Stimulated activated effector memory CD8-positive, alpha-beta T cell treated with anti-CD3 and anti-CD28 coated beads, Interleukin-12 subunit alpha, Interleukin-12 subunit beta, amount 100 ng/mL, for 72 hours (primary cell): ENCODE results near the gene HNRNPD.
A peak's percentile ranks its signal among the peaks of the same experiment; 100 is the strongest.
"Not testable (repeated sequence)": the region's sequence is repeated elsewhere in the genome, so short reads cannot be mapped to it uniquely, and the experiment has no call there.

ENCODE experiments used
- ATAC-seq: fragments of 150-1000 bp; cut with Tn5 transposase; 2 replicates; pipeline ENCODE4 v1.10.0; 2021
- DNase-seq, 2 donors: peaks; one replicate each; pipeline ENCODE4 v3.0.0; 2021 to 2022; ENCODE audit warnings: low spot score in 2 of 2
- H3K27ac Mint-ChIP-seq: one replicate; pipeline ENCODE4 v1.8.0; 2022; ENCODE audit warnings: mild to moderate bottlenecking, mixed read lengths
- H3K36me3 Mint-ChIP-seq: one replicate; pipeline ENCODE4 v1.8.0; 2022; ENCODE audit warnings: mild to moderate bottlenecking, mixed read lengths
- H3K4me1 Mint-ChIP-seq: one replicate; pipeline ENCODE4 v1.8.0; 2022; ENCODE audit warnings: mixed read lengths
- H3K4me3 Mint-ChIP-seq: one replicate; pipeline ENCODE4 v1.8.0; 2022; ENCODE audit warnings: mild to moderate bottlenecking, mixed read lengths
- H3K9me3 Mint-ChIP-seq: one replicate; pipeline ENCODE4 v1.8.0; 2022; ENCODE audit warnings: mixed read lengths

The HNRNPD gene, protein sequence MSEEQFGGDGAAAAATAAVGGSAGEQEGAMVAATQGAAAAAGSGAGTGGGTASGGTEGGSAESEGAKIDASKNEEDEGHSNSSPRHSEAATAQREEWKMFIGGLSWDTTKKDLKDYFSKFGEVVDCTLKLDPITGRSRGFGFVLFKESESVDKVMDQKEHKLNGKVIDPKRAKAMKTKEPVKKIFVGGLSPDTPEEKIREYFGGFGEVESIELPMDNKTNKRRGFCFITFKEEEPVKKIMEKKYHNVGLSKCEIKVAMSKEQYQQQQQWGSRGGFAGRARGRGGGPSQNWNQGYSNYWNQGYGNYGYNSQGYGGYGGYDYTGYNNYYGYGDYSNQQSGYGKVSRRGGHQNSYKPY

GRCh38 chr4:82373816-82374625 lies at the start of gene HNRNPD:
Gene HNRNPD, minus strand, starts transcription at chr4:82373991. Its CDS starts 313 bp downstream, at chr4:82373678.
- Mint-ChIP-seq H3K4me1 (peaks cover 48% of the 10 kb centered on the region), H3K9me3 (no peaks in the 10 kb centered on the region), H3K36me3 (peaks cover 62% of the 10 kb centered on the region), H3K27ac (peak within 1 kb of the TSS; percentile 100), H3K4me3 (peak within 1 kb of the TSS; percentile 94)
- ATAC-seq (peak; percentile 95), DNase-seq (peak; percentile 77 to 96)

DNA sequence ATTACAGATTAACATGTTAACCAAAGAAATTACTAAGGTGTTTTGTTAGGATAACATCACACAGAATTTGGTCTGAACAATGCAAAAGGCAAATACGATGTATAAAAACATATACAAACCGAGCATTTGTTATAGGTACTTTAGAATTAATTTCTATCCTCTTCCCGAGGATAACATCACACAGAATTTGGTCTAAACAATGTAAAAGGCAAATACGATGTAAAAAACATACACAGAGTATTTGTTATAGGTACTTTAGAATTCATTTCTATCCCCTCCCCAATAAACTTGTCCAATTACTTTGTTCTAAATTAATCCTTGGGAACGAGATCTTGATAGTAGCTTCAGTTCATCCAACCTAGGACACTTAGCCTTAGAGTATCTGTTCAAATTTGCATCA lies 48.8 kb upstream of the HNRNPD start:
- Mint-ChIP-seq H3K36me3 (peaks cover 59% of the 10 kb centered on the region), H3K4me1 (peaks cover 40% of the 10 kb centered on the region), H3K27ac (no peak overlapping the region), H3K9me3 (no peaks in the 10 kb centered on the region), H3K4me3 (no peak overlapping the region)
- DNase-seq: no peak
- no peak for ATAC-seq

GRCh38 chr4:82421796-82422560 lies 48.2 kb upstream of the HNRNPD start:
- no peak for DNase-seq
- H3K9me3 Mint-ChIP-seq: no peaks in the 10 kb centered on the region
- no peak overlapping the region for H3K4me3 Mint-ChIP-seq
- no peak overlapping the region for H3K27ac Mint-ChIP-seq
- H3K4me1 Mint-ChIP-seq: peaks cover 33% of the 10 kb centered on the region
- H3K36me3 Mint-ChIP-seq: peaks cover 53% of the 10 kb centered on the region
- ATAC-seq: peak; percentile 24

DNA sequence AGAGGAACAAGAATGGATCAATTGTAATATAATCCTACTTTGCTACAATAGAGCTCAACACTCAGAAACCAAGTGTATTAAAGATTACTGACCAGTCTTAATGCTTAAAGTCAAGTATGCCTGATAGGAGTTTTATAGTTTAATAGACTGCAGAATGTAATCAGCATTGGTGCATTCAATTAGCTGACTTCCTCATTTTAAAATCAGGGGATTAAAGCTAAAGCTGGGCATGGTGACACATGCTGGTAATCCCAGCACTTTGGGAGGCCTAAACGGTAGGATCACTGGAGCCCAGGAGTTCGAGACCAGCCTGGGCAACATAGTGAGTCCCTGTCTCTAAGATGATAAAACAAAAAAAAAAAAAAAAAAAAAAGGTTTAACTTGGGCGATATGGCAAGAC lies 45.7 kb upstream of the HNRNPD start:
- no peak overlapping the region for H3K27ac Mint-ChIP-seq
- peaks cover 28% of the 10 kb centered on the region for H3K36me3 Mint-ChIP-seq
- no peaks in the 10 kb centered on the region for H3K9me3 Mint-ChIP-seq
- ATAC-seq (no peak), DNase-seq (no peak)
- H3K4me3 Mint-ChIP-seq: no peak overlapping the region
- H3K4me1 Mint-ChIP-seq: peaks cover 20% of the 10 kb centered on the region

GRCh38 chr4:82415922-82416365 lies 42.2 kb upstream of the HNRNPD start:
- no peaks in the 10 kb centered on the region for H3K9me3 Mint-ChIP-seq
- ATAC-seq (no peak), DNase-seq (no peak)
- no peaks in the 10 kb centered on the region for H3K36me3 Mint-ChIP-seq
- H3K4me1 Mint-ChIP-seq: peaks cover 6% of the 10 kb centered on the region
- H3K4me3 Mint-ChIP-seq: peak overlapping the region; percentile 32
- H3K27ac Mint-ChIP-seq: no peak overlapping the region

DNA sequence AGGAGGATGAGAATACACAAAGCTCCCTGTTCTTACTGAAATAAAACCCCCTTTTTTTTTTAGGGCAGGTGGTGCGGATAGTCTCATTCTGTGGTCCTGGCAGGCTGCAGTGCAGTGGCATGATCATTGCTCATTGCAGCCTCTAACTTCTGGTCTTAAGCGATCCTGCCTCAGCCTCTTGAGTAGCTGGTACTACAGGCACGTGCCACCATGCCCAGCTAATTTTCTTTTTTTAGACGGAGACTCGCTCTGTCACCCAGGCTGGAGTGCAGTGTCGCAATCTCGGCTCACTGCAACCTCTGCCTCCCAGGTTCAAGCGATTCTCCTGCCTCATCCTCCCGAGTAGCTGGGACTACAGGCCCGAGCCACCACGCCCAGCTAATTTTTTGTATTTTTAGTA lies 41.3 kb upstream of the HNRNPD start:
- not testable (repeated sequence) for H3K4me1 Mint-ChIP-seq, H3K36me3 Mint-ChIP-seq, H3K27ac Mint-ChIP-seq, H3K9me3 Mint-ChIP-seq, ATAC-seq, H3K4me3 Mint-ChIP-seq, DNase-seq

- Mint-ChIP-seq H3K4me1 (no peaks in the 10 kb centered on the region), H3K36me3 (no peaks in the 10 kb centered on the region), H3K27ac (no peak overlapping the region), H3K9me3 (no peaks in the 10 kb centered on the region), H3K4me3 (no peak overlapping the region)
- no peak for ATAC-seq
- no peak for DNase-seq
Measured at GRCh38 chr4:82403725-82404124, 29.9 kb upstream of the HNRNPD start.

DNA sequence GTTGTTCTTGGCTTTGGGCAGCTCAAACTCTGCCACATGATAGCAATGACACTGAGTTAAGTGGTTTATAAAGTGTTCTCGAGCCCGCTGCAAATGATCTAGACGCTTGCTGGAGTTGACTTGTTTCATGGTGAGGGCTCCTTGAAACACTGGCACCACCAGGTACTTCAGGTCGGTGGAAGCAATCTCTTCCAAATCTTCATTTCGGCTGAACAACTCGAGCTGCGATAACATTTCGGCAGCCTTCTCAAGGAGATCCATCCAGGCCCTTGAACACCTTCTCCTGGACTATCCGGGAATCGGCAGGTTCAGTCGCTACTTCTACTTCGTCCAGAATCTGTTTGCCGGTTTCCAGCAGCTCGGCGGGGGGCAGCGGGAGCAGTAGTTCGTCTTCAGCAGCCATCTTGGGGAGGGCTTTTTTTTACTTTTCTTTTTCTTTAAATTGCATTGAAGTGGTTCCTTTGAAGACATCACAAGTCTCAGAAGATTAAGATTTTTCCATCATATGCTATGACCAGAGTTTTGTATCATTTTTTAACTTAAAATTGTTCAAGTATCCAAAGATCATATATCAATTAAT lies 28.5 kb upstream of the HNRNPD start:
- no peak overlapping the region for H3K4me3 Mint-ChIP-seq
- ATAC-seq (no peak), DNase-seq (no peak)
- H3K27ac Mint-ChIP-seq: no peak overlapping the region
- H3K9me3 Mint-ChIP-seq: no peaks in the 10 kb centered on the region
- H3K36me3 Mint-ChIP-seq: no peaks in the 10 kb centered on the region
- no peaks in the 10 kb centered on the region for H3K4me1 Mint-ChIP-seq

DNA sequence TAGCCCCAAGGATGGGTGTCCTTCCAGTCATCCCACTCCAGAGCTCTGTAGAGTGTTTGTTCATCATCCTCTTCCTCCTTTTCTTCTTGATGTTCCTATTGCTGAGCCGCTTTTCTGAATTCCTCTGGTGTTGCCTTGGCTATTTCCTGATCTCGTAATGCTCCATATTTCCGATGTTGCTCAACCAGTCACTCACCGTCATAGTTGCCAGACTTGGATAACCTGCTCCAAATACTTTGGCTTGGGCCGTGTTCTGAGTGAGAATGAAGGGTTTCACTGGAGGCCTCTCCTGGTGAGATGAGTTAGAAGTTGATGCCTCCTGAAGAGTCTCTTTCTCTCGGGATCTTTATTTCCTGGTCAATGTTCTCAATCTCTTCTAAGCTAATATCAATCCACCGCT lies 27.8 kb upstream of the HNRNPD start:
- no peaks in the 10 kb centered on the region for H3K36me3 Mint-ChIP-seq
- no peaks in the 10 kb centered on the region for H3K9me3 Mint-ChIP-seq
- no peaks in the 10 kb centered on the region for H3K4me1 Mint-ChIP-seq
- ATAC-seq: no peak
- no peak overlapping the region for H3K4me3 Mint-ChIP-seq
- no peak overlapping the region for H3K27ac Mint-ChIP-seq
- no peak for DNase-seq

DNA sequence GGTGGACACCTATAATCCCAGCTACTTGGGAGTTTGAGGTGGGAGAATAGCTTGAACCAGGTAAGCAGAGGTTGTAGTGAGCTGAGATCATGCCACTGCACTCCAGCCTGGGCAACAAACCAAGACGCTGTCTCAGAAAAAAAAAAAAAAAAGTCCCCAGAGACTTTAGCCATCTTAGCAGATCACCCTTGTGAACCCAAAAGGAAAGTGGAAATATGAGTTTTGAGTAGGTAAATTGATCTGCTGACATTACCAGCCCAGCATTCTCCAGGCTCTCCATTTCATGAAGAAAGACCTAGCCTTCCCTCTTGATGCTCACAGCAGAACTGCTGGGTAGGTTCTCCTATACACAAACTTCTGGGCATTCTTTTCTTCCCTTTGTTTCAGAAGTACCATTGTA lies 24.5 kb upstream of the HNRNPD start:
- DNase-seq: no peak
- Mint-ChIP-seq H3K9me3 (no peaks in the 10 kb centered on the region), H3K4me3 (no peak overlapping the region), H3K36me3 (no peaks in the 10 kb centered on the region), H3K27ac (no peak overlapping the region), H3K4me1 (no peaks in the 10 kb centered on the region)
- ATAC-seq: no peak

DNA sequence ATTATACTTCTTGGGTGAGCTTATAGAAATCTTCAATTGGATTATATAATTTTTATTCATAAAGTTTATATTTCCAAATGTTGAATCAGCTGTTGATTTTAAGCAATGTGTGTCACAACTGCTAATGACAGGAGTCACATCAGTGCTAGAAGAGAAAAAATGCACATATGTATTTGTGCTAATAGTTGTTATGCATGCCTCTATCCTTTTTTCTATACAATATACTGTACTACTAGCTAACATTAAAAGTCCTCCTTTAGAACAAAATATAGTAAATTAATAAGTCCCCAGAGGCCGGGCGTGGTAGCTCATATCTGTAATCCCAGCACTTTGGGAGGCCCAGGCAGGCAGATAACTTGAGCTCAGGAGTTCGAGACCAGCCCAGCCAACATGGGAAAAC lies 23.7 kb upstream of the HNRNPD start:
- no peak overlapping the region for H3K4me3 Mint-ChIP-seq
- no peak for ATAC-seq
- H3K36me3 Mint-ChIP-seq: no peaks in the 10 kb centered on the region
- no peak overlapping the region for H3K27ac Mint-ChIP-seq
- no peak for DNase-seq
- no peaks in the 10 kb centered on the region for H3K4me1 Mint-ChIP-seq
- no peaks in the 10 kb centered on the region for H3K9me3 Mint-ChIP-seq

DNA sequence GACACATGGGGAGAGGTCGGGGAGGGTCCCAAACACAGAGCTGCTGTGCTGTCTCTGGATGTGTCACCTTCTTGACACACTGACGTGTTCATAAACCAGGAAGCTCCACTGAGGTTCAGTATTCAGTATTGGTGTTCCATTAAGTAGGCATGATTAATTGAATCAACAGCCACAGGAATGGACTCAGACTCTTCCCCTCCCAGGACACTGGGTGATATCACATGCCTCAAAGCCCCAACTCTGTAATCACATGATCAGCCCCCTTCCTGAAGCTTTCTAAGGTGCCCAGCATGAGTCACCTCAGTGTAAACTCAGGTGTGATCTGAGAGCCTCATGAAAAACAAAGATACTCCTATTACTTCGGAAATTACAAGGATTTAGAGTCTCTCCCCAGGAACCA lies 21.1 kb upstream of the HNRNPD start:
- no peaks in the 10 kb centered on the region for H3K9me3 Mint-ChIP-seq
- H3K4me1 Mint-ChIP-seq: no peaks in the 10 kb centered on the region
- ATAC-seq (no peak), DNase-seq (no peak)
- H3K36me3 Mint-ChIP-seq: no peaks in the 10 kb centered on the region
- H3K27ac Mint-ChIP-seq: no peak overlapping the region
- H3K4me3 Mint-ChIP-seq: no peak overlapping the region

- not testable (repeated sequence) for H3K9me3 Mint-ChIP-seq, ATAC-seq, H3K36me3 Mint-ChIP-seq, H3K4me1 Mint-ChIP-seq, H3K4me3 Mint-ChIP-seq, H3K27ac Mint-ChIP-seq, DNase-seq
Measured at GRCh38 chr4:82390061-82390460, 16.3 kb upstream of the HNRNPD start.

GRCh38 chr4:82388405-82388804 lies 14.6 kb upstream of the HNRNPD start:
- no peaks in the 10 kb centered on the region for H3K9me3 Mint-ChIP-seq
- peaks cover 6% of the 10 kb centered on the region for H3K4me1 Mint-ChIP-seq
- ATAC-seq: no peak
- DNase-seq: no peak
- H3K27ac Mint-ChIP-seq: no peak overlapping the region
- H3K36me3 Mint-ChIP-seq: no peaks in the 10 kb centered on the region
- H3K4me3 Mint-ChIP-seq: no peak overlapping the region

- H3K36me3 Mint-ChIP-seq, DNase-seq, H3K27ac Mint-ChIP-seq, ATAC-seq, H3K4me3 Mint-ChIP-seq, H3K9me3 Mint-ChIP-seq, H3K4me1 Mint-ChIP-seq: not testable (repeated sequence)
Measured at GRCh38 chr4:82386312-82386711, 12.5 kb upstream of the HNRNPD start.
